Activated CD4-positive, alpha-beta T cell treated with anti-CD3 and anti-CD28 coated beads, Interleukin-2, amount 50 U/mL, for 24 hours (primary cell): Measurements from ENCODE around the gene VPS18.

Source experiments
- DNase-seq, 2 donors: peaks; one replicate each; pipeline ENCODE4 v3.0.0-alpha.2; 2020; ENCODE audit warnings: low read depth in 1 of 2, low spot score in 1 of 2

Gene VPS18

DNA sequence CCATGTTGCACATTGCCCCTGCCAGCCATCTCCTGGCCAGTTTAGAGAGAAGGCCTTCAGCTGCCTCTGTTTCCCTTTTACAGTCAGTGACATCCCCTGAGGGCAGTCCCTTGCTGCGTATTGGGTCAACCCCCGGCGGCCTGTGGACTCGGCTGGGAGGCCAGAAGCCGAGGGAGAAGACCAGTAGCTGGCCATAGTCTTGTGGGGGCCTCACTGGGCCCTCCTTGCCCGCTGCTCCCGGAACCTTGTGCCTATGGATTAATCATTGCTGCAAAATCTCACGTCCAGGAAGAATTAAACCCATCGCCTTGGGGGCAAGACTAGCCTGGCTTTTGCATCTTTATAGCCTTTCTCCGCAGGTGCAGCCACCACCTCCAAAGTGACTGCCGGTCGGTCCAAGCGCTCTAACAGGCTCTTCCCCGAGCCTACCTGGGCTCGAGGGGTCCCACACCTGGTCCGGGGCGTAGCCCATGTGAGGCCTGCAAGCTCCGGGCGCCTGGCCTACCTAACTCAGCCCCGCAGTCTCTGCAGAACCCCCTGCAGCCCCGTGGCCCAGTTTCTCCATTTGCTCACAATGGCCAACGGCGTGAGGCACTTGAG, 58.2 kb downstream of the VPS18 start:
- no peak for DNase-seq

DNA sequence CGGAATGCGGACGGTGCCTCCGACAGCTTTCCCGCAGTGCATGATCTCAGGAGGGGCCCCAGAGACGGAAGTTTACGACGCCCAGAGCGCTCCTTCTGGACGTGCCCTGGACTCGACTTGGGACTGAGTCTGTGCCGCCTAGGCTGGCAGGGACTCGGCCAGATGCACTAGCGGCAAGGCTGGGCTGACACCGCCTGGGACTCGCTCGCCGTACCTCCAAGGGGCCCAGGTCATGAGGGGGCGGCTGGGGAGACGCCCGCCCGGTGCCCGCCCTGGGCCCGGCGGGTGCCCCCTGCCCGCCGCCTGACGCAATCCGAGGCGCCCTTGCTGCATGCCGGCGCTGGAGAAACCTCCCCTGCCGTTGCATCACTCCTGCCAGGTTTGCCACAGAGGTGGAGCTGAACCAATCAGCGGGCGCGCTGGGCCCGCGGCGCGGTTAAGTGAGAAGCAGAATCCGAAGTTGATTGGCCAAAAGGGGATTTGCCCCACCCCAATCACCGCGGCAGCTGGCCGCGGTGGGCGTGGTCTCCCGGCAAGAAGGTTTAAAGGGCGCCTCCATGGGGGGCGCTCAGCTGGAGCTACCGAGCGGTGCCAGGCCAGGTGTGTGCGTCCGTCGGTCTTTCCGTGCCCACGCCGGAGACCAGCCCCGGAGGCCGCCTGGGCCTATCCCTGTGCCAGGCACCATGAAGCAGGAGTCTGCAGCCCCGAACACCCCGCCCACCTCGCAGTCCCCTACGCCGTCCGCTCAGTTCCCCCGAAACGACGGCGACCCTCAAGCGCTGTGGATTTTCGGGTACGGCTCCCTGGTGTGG, 58.9 kb downstream of the VPS18 start, which contains the start of gene CHAC1:
CHAC1 (plus strand) TSS at position 571 of the 812 bp plus-strand sequence; CDS start at position 684, 113 bp downstream.
- peak; percentile 89 to 94 for DNase-seq
